Stimulated activated naive B cell treated with anti-CD40 and anti-IgM and Interleukin-4, amounts not matched to agents 10 μg/mL and 1 μg/mL and 100 μg/mL, for 72 hours (primary cell): ENCODE measurements around the gene LSM2.

Experiments used
- ATAC-seq, 2 donors: fragments of 150-1000 bp; cut with Tn5 transposase; replicated peaks; 2 replicates each; pipeline ENCODE4 v1.10.0; 2021; ENCODE audit warnings: moderate library complexity in 1 of 2
- DNase-seq: peaks from one replicate; pipeline ENCODE4 v3.0.0; 2021
- H3K27ac Mint-ChIP-seq: one replicate; pipeline ENCODE4 v1.8.0; 2022; ENCODE audit warnings: mild to moderate bottlenecking, mixed read lengths
- H3K27me3 Mint-ChIP-seq, 2 donors: one replicate each; pipeline ENCODE4 v1.8.0; 2022; ENCODE audit warnings: mixed read lengths in 2 of 2
- H3K36me3 Mint-ChIP-seq, 2 donors: one replicate each; pipeline ENCODE4 v1.8.0; 2022; ENCODE audit warnings: mixed read lengths in 2 of 2, mild to moderate bottlenecking in 1 of 2
- H3K4me1 Mint-ChIP-seq, 2 donors: one replicate each; pipeline ENCODE4 v1.8.0; 2022; ENCODE audit warnings: mixed read lengths in 2 of 2, mild to moderate bottlenecking in 1 of 2
- H3K4me3 Mint-ChIP-seq, 2 donors: one replicate each; pipeline ENCODE4 v1.8.0; 2022; ENCODE audit warnings: mild to moderate bottlenecking in 2 of 2, mixed read lengths in 2 of 2, moderate library complexity in 1 of 2
- H3K9me3 Mint-ChIP-seq, 2 donors: one replicate each; pipeline ENCODE4 v1.8.0; 2022; ENCODE audit warnings: mixed read lengths in 2 of 2, mild to moderate bottlenecking in 1 of 2

LSM2 gene

DNA sequence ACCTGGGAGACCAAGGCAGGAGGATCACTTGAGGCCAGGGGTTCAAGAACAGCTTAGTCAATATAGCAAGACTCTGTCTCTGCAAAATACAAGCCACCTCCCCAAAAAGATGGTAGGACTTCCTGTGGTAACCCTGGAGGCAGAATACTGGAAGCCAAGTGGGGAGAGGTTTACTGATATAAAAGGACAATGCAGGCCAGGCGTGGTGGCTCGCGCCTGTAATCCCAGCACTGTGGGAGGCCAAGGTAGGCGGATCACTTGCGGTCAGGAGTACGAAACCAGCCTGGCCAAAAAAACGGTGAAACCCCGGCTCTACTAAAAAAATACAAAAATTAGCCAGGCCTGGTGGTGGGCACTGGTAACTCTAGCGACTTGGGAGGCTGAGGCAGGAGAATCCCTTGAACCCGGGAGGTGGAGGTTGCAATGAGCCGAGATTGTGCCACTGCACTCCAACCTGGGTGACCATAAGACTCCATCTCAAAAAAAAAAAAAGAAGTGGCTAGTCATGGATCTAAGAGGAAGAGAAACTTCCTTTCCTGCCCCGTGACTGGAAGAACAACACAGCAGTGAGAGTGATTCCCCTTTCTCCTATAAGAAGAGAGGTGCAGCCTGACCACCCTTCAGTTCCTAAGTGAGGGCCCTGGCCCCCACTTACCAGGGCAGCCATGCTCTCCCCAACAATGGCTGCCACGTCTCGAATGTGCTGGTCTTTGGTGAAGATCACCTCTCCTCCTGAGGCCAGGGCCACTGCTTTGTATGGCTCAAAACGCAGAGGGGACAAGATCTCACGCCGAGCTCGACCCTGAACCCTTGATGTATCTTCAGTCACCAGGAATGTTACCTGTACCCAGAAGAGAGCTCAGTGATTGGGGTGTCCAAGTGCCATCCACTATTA is 38.2 kb downstream of the LSM2 start:
- Mint-ChIP-seq H3K27ac (no peak overlapping the region), H3K9me3 (no peaks in the 10 kb centered on the region), H3K4me1 (peaks cover 10 to 18% of the 10 kb centered on the region in 2 donors), H3K27me3 (no peaks in the 10 kb centered on the region), H3K4me3 (no peak overlapping the region), H3K36me3 (peaks cover 10 to 24% of the 10 kb centered on the region in 2 donors)
- DNase-seq (no peak), ATAC-seq (no peak)

- Mint-ChIP-seq H3K27ac (no peak overlapping the region), H3K27me3 (no peaks in the 10 kb centered on the region), H3K36me3 (peaks cover 14 to 27% of the 10 kb centered on the region in 2 donors), H3K4me1 (peaks cover 7 to 13% of the 10 kb centered on the region in 2 donors), H3K9me3 (no peaks in the 10 kb centered on the region), H3K4me3 (no peak overlapping the region)
- no peak for ATAC-seq
- DNase-seq, result no peak
Measured at GRCh38 chr6:31767096-31767645, 39.6 kb downstream of the LSM2 start.

- ATAC-seq (no peak), DNase-seq (no peak)
- Mint-ChIP-seq H3K4me3 (no peak overlapping the region), H3K36me3 (peaks cover 19 to 34% of the 10 kb centered on the region in 2 donors), H3K4me1 (peaks cover 7 to 13% of the 10 kb centered on the region in 2 donors), H3K27me3 (no peaks in the 10 kb centered on the region), H3K27ac (no peak overlapping the region), H3K9me3 (no peaks in the 10 kb centered on the region)
Measured at GRCh38 chr6:31765910-31766794, 40.6 kb downstream of the LSM2 start.

DNA sequence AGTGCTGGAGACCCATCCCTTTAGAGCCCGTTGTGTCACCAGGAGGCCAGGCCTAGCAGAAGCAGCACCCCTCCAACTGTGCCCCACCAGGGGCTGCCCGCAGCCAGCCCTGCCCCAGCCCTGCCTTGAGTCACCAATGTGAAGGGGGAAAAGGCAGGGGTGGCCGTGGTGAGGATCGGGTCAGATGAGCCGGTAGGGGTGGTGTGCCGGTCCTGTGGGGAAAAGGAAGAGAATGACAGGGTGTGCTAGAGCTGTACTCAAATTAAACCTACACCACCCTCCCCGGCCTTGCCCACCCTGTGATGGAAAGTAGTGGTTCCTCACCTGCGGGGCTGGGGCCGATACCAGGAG is 41.2 kb downstream of the LSM2 start:
- Mint-ChIP-seq H3K4me3 (no peak overlapping the region), H3K36me3 (peaks cover 24 to 40% of the 10 kb centered on the region in 2 donors), H3K9me3 (no peaks in the 10 kb centered on the region), H3K27ac (no peak overlapping the region), H3K4me1 (peaks cover 8 to 13% of the 10 kb centered on the region in 2 donors), H3K27me3 (no peaks in the 10 kb centered on the region)
- ATAC-seq (no peak), DNase-seq (no peak)

DNA sequence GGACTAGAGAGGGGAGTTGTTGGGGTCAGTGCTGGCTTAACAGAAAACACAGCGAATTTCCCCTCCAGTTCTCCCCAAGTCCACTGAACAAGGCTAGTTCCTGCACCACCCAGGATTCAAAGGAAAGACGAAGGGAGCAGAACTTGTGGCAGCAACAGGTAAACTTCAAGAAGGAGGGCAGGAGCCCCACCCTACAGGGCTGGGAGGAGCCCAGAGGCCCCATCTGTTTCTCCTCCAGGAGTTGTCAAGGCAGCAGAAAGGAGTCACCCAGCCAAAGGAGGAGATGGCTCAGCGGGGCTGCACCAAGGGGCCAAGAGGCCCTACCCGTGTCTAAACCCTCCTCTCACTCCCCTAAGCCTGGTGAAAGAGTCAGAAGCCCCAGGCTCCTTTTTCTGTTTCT is 42.6 kb downstream of the LSM2 start:
- peaks cover 31 to 41% of the 10 kb centered on the region in 2 donors for H3K36me3 Mint-ChIP-seq
- no peak overlapping the region for H3K4me3 Mint-ChIP-seq
- no peak for ATAC-seq
- H3K27ac Mint-ChIP-seq, result no peak overlapping the region
- peaks cover 5 to 7% of the 10 kb centered on the region in 2 donors for H3K4me1 Mint-ChIP-seq
- H3K27me3 Mint-ChIP-seq, result no peaks in the 10 kb centered on the region
- no peaks in the 10 kb centered on the region for H3K9me3 Mint-ChIP-seq
- DNase-seq, result no peak

GRCh38 chr6:31763619-31763940 is 43.2 kb downstream of the LSM2 start:
- Mint-ChIP-seq H3K36me3 (peaks cover 31 to 43% of the 10 kb centered on the region in 2 donors), H3K27ac (no peak overlapping the region), H3K4me1 (peaks cover 0 to 7% of the 10 kb centered on the region in 2 donors), H3K4me3 (no peak overlapping the region), H3K9me3 (no peaks in the 10 kb centered on the region), H3K27me3 (no peaks in the 10 kb centered on the region)
- no peak for ATAC-seq
- no peak for DNase-seq

GRCh38 chr6:31762878-31763618 is 43.7 kb downstream of the LSM2 start:
- Mint-ChIP-seq H3K27ac (no peak overlapping the region), H3K9me3 (no peaks in the 10 kb centered on the region)

GRCh38 chr6:31762356-31762755 is 44.4 kb downstream of the LSM2 start, which contains the start of gene SAPCD1:
Gene SAPCD1, plus strand, starts transcription at chr6:31762656. Its CDS starts 399 bp downstream, at chr6:31763055.
- Mint-ChIP-seq H3K4me3 (no peak within 1 kb of the TSS), H3K9me3 (no peaks in the 10 kb centered on the region), H3K4me1 (peaks cover 0 to 8% of the 10 kb centered on the region in 2 donors), H3K27me3 (no peaks in the 10 kb centered on the region), H3K36me3 (peaks cover 31 to 43% of the 10 kb centered on the region in 2 donors), H3K27ac (no peak within 1 kb of the TSS)
- DNase-seq, result no peak
- no peak for ATAC-seq

More at GRCh38 chr6:31762878-31763618, 43.7 kb downstream of the LSM2 start:
- Mint-ChIP-seq H3K4me3 (no peak overlapping the region), H3K36me3 (peaks cover 31 to 45% of the 10 kb centered on the region in 2 donors), H3K4me1 (peaks cover 0 to 9% of the 10 kb centered on the region in 2 donors), H3K27me3 (no peaks in the 10 kb centered on the region)
- no peak for DNase-seq
- ATAC-seq, result no peak

- peaks cover 0 to 8% of the 10 kb centered on the region in 2 donors for H3K4me1 Mint-ChIP-seq
- no peak overlapping the region for H3K27ac Mint-ChIP-seq
- no peaks in the 10 kb centered on the region for H3K27me3 Mint-ChIP-seq
- DNase-seq (no peak), ATAC-seq (no peak)
- H3K9me3 Mint-ChIP-seq, result no peaks in the 10 kb centered on the region
- H3K4me3 Mint-ChIP-seq, result no peak overlapping the region
- H3K36me3 Mint-ChIP-seq, result peaks cover 31 to 43% of the 10 kb centered on the region in 2 donors
Measured at GRCh38 chr6:31761343-31761742, 45.4 kb downstream of the LSM2 start.

DNA sequence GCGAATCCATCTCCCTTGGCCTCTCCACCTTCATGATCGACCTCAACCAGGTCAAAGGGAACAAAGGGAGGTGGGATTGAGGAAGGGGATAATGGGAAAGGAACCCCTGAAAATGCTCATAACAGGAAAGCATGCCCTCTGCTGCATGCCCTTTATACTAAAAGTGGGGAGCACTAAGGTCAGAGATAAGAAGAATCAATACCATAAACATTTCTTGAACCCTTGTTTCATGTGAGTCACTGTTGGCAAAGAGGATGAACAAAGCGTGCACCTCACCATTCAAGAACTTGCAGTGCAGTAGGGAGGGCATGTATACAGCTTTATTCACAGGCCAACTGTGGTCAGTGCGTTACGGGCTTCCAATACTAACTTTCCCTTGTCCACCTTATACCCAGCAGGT is 46.0 kb downstream of the LSM2 start:
- ATAC-seq (no peak), DNase-seq (no peak)
- no peak overlapping the region for H3K4me3 Mint-ChIP-seq
- no peaks in the 10 kb centered on the region for H3K9me3 Mint-ChIP-seq
- peaks cover 0 to 8% of the 10 kb centered on the region in 2 donors for H3K4me1 Mint-ChIP-seq
- no peaks in the 10 kb centered on the region for H3K27me3 Mint-ChIP-seq
- peaks cover 29 to 43% of the 10 kb centered on the region in 2 donors for H3K36me3 Mint-ChIP-seq
- H3K27ac Mint-ChIP-seq, result no peak overlapping the region

DNA sequence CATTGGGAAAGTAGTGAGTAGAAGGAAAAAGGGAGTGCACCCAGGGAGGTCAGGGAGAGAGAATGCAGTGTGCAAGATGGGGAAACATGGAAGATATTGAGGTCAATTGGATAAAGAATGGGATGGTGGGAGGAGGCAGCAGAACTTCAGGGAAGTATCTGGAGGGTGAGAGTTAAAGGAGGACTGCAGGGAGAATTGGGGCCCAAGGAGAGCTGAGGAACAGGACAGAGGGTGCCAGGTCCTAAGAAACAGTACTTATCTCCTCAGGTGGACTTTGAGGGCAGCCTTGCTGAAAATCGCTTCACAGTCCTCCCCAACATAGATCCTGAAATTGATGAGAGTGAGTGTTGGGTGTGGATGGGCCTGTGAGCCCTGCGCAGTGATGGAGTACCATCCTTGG is 48.5 kb downstream of the LSM2 start:
- no peak for DNase-seq
- H3K36me3 Mint-ChIP-seq, result peaks cover 17 to 28% of the 10 kb centered on the region in 2 donors

DNA sequence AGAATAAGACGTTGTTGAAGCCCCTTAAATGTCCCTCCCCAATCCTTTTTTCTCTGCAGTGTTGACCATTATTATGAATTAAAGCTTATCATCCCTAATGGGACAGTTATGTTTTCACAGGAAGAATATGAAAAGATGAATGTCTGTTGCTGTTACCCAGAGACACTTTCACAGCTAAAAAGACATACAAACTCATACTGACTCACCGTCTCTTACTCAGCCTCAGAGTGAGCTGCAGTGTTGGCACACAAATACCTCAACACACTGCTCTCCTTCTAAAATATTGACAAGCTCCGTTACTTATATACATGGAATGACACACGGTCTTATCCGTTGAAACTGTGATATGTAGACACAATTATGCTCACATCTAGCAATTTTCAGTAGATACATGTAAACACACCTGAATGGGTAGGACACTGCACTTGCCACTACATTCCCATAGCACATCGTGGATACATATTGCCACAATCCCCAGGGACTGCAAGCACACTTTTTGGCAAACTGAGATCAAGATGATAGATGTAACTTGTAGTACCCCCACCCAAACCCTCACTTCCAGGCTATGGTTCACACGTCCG is 53.9 kb downstream of the LSM2 start:
- DNase-seq (no peak), ATAC-seq (no peak)
- Mint-ChIP-seq H3K36me3 (peaks cover 3 to 4% of the 10 kb centered on the region in 2 donors), H3K27ac (no peak overlapping the region), H3K4me3 (no peak overlapping the region), H3K9me3 (no peaks in the 10 kb centered on the region), H3K27me3 (no peaks in the 10 kb centered on the region), H3K4me1 (peaks cover 0 to 2% of the 10 kb centered on the region in 2 donors)

More for the DNA sequence above, 48.5 kb downstream of the LSM2 start:
- no peaks in the 10 kb centered on the region for H3K27me3 Mint-ChIP-seq
- H3K4me3 Mint-ChIP-seq, result no peak overlapping the region
- peak overlapping the region; percentile 28 for H3K27ac Mint-ChIP-seq
- no peak for ATAC-seq
- no peaks in the 10 kb centered on the region for H3K9me3 Mint-ChIP-seq
- H3K4me1 Mint-ChIP-seq, result peaks cover 0 to 8% of the 10 kb centered on the region in 2 donors

GRCh38 chr6:31750411-31751022 is 56.2 kb downstream of the LSM2 start:
- no peaks in the 10 kb centered on the region for H3K9me3 Mint-ChIP-seq

More at GRCh38 chr6:31750411-31751022, 56.2 kb downstream of the LSM2 start:
- H3K27me3 Mint-ChIP-seq, result no peaks in the 10 kb centered on the region
- ATAC-seq (no peak), DNase-seq (no peak)
- H3K27ac Mint-ChIP-seq, result no peak overlapping the region
- no peak overlapping the region for H3K4me3 Mint-ChIP-seq
- peaks cover 0 to 2% of the 10 kb centered on the region in 2 donors for H3K4me1 Mint-ChIP-seq
- H3K36me3 Mint-ChIP-seq, result peaks cover 11% of the 10 kb centered on the region in 2 donors
